Right atrium auricular region (tissue), 2 donors: Measurements from ENCODE around the gene GBF1. TPM values are rescaled to one million over a fixed set of nuclear protein-coding genes. Genes with fewer than 3 reads are reported as not detected.

Experiments used
- DNase-seq: peaks from one replicate; pipeline ENCODE4 v3.0.0-alpha.2; 2019; ENCODE audit warnings: low spot score
- H3K27ac ChIP-seq, 2 donors: fragments of 200-600 bp; sonication (generic); 1 replicate in 1 of 2; 2 replicates in 1 of 2; pipeline ENCODE4 v1.5.1; 2016 to 2019
- H3K27me3 ChIP-seq, 2 donors: fragments of 200-600 bp; sonication (generic); one replicate each; pipeline versions ENCODE4 v1.5.1 to v1.6.0; 2017 to 2019
- H3K36me3 ChIP-seq: fragments of 200-600 bp; sonication (generic); one replicate; pipeline ENCODE4 v1.5.1; 2016
- H3K4me1 ChIP-seq, 2 donors: fragments of 200-600 bp; sonication (generic); one replicate each; pipeline versions ENCODE4 v1.5.1 to v1.6.0; 2017 to 2019
- H3K4me3 ChIP-seq, 2 donors: fragments of 200-600 bp; sonication (generic); 1 replicate in 1 of 2; 2 replicates in 1 of 2; pipeline ENCODE4 v1.5.1; 2017 to 2019; ENCODE audit warnings: mild to moderate bottlenecking in 1 of 2, moderate library complexity in 1 of 2
- H3K9me3 ChIP-seq, 2 donors: fragments of 200-600 bp; sonication (generic); one replicate each; pipeline ENCODE4 v1.5.1; 2019
- total RNA-seq, 2 donors: library from RNA; depleted of rRNA; stranded (reverse); fragments of >200 nt; gene quantifications; one replicate each; pipeline ENCODE4 v1.1.0, GENCODE V29; 2016
- TF ChIP-seq, protein P1 (sequence below), 2 donors: fragments of 200-600 bp; sonication (generic); IDR thresholded peaks; one replicate each; pipeline ENCODE4 v1.5.1; 2019; ENCODE audit warnings: antibody characterized with exemption in 2 of 2

The GBF1 gene
- total RNA-seq, 2 donors from 2014 or later, result 38.5 to 38.9 TPM

DNA sequence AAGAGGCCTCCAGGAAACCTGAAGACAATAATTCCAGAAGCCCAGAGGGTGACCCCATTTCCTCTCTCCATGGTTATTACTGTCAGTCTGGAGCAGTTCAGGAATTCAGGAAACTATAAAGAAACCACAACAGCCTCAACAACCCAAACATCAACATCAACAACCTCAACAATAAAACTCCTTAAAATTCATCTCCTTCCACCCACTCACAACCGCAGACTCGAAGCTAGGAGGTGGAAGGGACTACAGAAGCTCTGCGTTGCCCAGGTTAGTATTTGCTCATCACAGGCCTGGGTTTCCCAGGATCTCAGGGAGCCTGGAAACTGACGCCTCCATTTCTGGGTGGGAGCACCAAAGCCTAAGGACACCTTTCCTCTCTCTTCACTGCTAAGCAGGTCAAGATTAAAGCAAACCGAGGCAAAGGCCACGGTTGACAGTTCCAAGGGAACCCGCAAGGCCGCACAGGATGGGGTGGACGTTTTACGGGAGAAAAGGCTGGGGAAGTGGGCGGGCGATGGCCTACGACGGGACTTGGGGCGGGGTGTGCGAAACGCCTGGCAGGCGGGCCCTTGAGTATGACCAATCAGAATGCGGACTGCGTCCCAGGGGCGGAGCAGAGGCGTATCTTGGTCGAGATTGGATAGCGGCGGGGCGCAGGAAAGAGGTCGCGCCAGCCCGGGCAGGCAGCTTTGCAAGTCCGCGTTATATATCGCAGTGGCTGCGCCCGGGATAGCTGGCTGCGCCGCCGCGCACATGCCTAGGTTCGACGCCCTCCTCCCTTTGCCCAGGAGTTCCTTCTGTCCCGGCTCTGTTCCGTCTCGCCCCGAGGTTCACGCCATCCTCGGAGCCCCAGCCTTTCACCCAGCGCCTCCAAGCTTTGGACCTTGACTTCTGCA lies 19.4 kb upstream of the GBF1 start, which contains the start of gene ELOVL3:
TSS of gene ELOVL3 (plus strand) at position 654 of the 896 bp plus-strand sequence. CDS start 250 bp downstream, outside the sequence.
- peak; percentile 97 for DNase-seq
- peaks cover 1 to 4% of the 10 kb centered on the region in 2 donors for H3K27me3 ChIP-seq
- H3K4me3 ChIP-seq, result peak within 1 kb of the TSS; percentile 17 to 45
- peak within 1 kb of the TSS; percentile 66 to 73 for H3K27ac ChIP-seq
- no peaks in the 10 kb centered on the region for H3K9me3 ChIP-seq
- H3K36me3 ChIP-seq, result no peaks in the 10 kb centered on the region
- TF ChIP-seq, protein P1, sequence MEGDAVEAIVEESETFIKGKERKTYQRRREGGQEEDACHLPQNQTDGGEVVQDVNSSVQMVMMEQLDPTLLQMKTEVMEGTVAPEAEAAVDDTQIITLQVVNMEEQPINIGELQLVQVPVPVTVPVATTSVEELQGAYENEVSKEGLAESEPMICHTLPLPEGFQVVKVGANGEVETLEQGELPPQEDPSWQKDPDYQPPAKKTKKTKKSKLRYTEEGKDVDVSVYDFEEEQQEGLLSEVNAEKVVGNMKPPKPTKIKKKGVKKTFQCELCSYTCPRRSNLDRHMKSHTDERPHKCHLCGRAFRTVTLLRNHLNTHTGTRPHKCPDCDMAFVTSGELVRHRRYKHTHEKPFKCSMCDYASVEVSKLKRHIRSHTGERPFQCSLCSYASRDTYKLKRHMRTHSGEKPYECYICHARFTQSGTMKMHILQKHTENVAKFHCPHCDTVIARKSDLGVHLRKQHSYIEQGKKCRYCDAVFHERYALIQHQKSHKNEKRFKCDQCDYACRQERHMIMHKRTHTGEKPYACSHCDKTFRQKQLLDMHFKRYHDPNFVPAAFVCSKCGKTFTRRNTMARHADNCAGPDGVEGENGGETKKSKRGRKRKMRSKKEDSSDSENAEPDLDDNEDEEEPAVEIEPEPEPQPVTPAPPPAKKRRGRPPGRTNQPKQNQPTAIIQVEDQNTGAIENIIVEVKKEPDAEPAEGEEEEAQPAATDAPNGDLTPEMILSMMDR (IDR thresholded peaks at IDR 0.05), result no peak
- H3K4me1 ChIP-seq, result peaks cover 0 to 27% of the 10 kb centered on the region in 2 donors

- Histone ChIP-seq H3K4me3 (peak overlapping the region; percentile 7 to 45), H3K27ac (no peak overlapping the region), H3K27me3 (peaks cover 4 to 9% of the 10 kb centered on the region in 2 donors), H3K4me1 (peaks cover 0 to 33% of the 10 kb centered on the region in 2 donors), H3K9me3 (no peaks in the 10 kb centered on the region), H3K36me3 (no peaks in the 10 kb centered on the region)
- TF ChIP-seq, protein P1 (IDR thresholded peaks at IDR 0.05), result no peak
- no peak for DNase-seq
These were observed 18.8 kb upstream of the GBF1 start for GRCh38 chr10:102226542-102226870.

DNA sequence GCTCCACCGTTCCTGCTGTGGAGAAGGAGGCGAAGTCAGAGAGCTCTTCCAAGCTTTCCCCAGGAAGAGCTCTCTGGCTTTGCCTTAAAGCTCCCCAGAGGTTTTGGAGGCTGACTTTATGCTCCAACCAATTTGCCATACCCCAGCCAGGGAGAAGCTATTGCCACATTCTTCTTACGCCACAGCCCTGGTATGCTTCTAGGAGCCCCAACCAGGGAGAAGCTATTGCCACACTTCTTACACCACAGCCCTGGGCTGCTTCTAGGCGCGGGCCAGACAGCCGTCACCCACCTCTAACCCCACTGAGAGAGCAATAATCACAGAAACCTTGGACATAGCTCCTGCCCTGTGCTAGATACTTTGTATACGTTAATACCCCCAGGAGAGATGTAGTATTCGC lies 18.3 kb upstream of the GBF1 start:
- H3K27me3 ChIP-seq, result peaks cover 4 to 9% of the 10 kb centered on the region in 2 donors
- DNase-seq, result no peak
- no peak overlapping the region for H3K27ac ChIP-seq
- peaks cover 0 to 37% of the 10 kb centered on the region in 2 donors for H3K4me1 ChIP-seq
- H3K9me3 ChIP-seq, result no peaks in the 10 kb centered on the region
- TF ChIP-seq, protein P1 (IDR thresholded peaks at IDR 0.05), result no peak
- H3K4me3 ChIP-seq, result no peak overlapping the region
- H3K36me3 ChIP-seq, result no peaks in the 10 kb centered on the region

GRCh38 chr10:102229810-102230263 lies 15.5 kb upstream of the GBF1 start:
- H3K4me1 ChIP-seq, result peaks cover 0 to 37% of the 10 kb centered on the region in 2 donors
- peaks cover 4 to 9% of the 10 kb centered on the region in 2 donors for H3K27me3 ChIP-seq
- H3K9me3 ChIP-seq, result no peaks in the 10 kb centered on the region
- H3K27ac ChIP-seq, result no peak overlapping the region
- TF ChIP-seq, protein P1 (IDR thresholded peaks at IDR 0.05), result peak; percentile 85 to 96
- no peaks in the 10 kb centered on the region for H3K36me3 ChIP-seq
- DNase-seq, result peak; percentile 77
- H3K4me3 ChIP-seq, result peak overlapping the region in 1 of 2 donors; percentile 52

DNA sequence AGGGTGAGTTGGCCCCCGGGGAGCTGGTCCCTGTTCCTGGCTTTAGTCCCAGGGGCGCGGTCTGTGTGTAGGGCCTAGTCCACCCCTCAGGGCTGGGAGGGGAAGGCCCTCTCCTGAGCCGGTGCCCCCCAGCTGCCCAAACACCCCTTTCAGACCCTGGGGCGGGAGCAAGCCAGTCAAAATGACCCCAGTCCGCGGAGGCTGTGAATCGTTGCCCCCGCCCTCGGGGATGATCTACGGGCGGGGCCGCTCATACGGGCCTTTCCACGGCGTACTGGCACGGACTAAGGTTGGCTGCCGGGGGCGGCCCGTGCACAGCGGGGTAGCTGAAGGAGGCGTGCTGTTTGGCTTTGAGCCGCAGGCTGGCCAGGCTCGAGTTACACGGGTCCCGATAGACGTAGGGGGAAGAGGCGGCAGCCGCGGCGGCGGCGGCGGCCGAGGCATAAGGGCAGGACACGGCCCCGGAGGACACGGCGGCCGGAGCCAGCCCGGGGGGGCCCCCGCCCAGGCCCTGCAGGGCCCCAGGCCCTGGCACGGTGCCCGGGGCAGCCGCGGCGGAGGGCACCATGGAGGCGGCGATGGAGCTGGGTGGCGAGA lies 15.0 kb upstream of the GBF1 start:
- Histone ChIP-seq H3K9me3 (no peaks in the 10 kb centered on the region), H3K4me3 (peak overlapping the region; percentile 21 to 52), H3K4me1 (peaks cover 0 to 37% of the 10 kb centered on the region in 2 donors), H3K27me3 (peaks cover 4 to 9% of the 10 kb centered on the region in 2 donors), H3K27ac (no peak overlapping the region), H3K36me3 (no peaks in the 10 kb centered on the region)
- TF ChIP-seq, protein P1 (IDR thresholded peaks at IDR 0.05), result no peak
- DNase-seq, result no peak
